HG02623 (cell line): ENCODE measurements around the gene POLG2.
"Not testable (repeated sequence)": the region's sequence is repeated elsewhere in the genome, so short reads cannot be mapped to it uniquely, and the experiment has no call there.

ENCODE experiments used
- ATAC-seq: cut with Tn5 transposase; IDR thresholded peaks from one replicate; pipeline ENCODE4 v1.9.1; 2021; ENCODE audit warnings: moderate library complexity; ENCODE audit not compliant: unreplicated experiment

Gene POLG2

DNA sequence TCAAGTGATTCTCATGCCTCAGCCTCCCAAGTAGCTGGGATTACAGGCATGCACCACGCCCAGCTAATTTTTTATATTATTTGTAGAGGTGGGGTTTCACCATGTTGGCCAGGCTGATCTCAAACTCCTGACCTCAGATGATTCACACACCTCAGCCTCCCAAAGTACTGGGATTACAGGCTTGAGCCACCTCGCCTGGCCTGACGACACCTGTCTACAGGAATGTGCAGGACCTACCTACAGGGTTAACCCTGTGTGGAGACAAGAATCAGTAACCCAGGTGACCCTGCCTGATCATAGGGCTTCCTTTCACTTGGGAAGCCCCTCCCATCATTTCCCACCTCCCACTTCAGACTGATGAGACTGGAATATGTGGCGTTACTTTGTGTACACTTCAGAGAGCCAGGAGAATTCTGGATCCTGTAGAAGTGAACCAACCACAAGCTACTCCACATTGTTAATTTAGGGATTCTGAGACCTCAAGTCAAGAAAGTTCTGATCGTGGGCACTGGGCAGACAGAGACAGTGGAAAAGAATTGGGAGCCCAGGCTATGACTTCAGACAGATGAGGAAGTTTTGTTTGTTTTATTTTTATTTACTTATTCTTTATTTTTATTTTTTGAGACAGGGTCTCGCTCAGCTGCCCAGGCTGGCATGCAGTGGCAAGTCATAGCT is 53.6 kb downstream of the POLG2 start:
- ATAC-seq = no peak

DNA sequence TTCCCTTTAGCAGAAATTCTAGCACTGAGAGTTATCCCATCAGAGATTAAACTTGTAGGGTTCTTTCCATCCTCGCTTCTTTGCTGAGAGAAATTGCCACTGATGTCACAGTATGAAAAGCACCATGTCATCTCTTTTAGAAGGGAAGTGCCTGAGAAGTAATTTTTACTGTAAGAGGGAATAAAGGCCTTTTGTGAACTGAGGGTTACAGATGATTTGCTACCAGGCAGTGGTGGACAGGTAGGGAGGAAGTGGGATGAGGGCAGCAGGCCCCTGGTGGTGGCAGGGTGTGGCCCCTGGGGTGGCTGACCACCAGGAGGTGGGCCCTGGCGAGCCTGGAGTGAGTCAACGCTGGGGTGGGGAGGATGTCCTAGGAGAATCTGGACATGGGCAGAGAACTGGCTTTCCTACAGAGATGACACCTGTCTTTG is 54.3 kb downstream of the POLG2 start:
- ATAC-seq = no peak

DNA sequence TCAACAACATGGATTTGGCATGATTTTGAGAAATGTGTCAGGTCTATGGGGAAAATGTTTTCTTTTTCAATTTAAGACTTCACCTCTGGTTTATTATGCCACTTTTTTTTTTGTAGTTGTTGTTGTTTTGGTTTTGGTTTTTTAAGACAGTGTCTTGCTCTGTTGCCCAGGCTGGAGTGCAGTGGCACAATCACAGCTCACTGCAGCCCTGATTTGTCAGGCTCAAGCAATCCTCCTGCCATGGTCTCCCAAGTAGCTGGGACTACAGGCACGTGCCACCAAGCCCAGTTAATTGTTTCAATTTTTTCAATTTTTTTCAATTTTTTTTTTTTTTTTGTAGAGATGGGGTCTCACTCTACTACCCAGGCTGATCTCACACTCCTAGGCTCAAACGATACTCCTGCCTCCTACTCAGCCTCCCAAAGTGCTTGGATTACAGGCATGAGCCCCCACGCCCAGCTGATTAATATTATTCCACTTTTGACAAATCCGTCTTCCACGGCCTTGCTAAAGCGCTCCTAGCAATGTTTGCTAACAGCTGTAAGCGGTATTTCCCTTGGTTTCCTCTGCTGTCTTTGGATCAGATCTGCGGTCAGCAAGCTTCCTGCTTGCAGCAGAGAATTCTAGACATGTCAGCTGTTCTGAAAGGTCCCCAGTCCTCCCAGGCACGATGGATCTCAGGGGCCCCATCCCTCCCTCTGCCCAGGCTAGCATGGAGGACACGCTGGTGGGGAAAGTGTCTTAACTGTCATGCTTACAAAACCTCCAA is 54.9 kb downstream of the POLG2 start:
- ATAC-seq = no peak

DNA sequence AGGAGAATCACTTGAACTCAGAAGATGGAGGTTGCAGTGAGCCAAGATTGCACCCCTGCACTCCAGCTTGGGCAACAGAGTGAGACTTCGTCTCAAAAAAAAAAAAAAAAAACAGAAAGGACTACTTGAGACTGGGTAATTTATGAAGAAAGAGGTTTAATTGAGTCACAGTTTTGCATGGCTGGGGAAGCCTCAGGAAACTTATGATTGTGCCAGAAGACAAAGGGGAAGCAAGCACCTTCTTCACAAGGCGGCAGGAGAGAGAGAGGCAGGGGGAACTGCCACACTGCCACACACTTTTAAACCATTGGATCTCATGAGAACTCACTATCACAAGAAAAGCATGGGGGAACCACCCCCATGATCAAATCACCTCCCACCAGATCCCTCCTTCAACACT is 56.9 kb downstream of the POLG2 start:
- ATAC-seq = no peak

DNA sequence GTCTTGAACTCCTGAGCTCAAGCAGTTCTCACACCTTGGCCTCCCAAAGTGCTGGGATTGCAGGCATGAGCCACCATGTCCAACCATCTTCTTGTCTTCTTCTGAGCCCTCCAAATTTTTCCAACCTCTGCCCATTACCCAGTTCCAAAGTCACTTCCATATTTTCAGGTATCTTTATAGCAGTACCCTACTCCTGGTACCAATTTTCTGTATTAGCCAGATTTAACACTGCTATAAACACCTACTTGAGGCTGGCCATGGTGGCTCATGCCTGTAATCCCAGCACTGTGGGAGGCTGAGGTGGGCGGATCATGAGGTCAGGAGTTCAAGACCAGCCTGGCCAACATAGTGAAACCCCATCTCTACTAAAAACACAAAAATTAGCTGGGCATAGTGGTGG is 57.3 kb downstream of the POLG2 start:
- not testable (repeated sequence) for ATAC-seq

DNA sequence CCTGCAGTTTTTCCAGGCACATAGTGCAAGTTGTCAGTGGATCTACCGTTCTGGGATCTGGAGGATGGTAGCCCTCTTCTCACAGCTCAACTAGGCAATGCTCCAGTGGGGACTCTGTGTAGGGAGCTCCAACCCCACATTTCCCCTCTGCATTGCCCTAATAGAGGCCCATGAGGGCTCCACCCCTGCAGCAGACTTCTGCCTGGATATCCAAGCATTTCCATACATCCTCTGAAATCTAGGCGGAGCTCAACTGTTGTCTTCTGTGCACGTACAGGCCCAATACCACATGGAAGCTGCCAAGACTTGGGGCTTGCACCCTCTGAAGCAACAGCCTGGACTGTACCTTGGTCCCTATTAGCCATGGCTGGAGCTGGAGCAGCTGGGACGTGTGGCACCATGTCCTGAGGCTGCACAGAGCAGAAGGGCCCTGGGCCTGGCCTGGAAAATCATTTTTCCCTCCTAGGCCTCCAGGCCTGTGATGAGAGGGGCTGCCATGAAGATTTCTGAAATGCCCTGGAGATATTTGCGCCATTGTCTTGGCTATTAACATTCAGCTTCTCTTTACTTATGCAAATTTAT is 58.8 kb downstream of the POLG2 start:
- ATAC-seq = no peak

DNA sequence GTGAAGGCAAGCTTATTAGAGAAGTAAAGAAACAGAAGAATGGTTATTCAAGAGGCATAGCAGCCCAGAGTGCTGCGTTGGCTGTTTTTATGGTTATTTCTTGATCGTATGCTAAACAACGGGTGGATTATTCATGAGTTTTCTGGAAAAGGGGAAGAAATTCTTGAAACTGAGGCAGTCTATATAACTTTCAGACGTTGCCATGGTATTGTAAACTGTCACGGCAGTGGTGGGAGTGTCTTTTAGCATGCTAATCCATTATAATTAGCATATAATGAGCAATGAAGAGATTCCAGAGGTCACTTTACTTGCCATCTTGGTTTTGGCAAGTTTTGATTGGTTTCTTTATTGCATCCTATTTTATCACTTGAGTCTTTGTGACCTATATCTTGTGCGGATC is 65.3 kb downstream of the POLG2 start:
- no peak for ATAC-seq

DNA sequence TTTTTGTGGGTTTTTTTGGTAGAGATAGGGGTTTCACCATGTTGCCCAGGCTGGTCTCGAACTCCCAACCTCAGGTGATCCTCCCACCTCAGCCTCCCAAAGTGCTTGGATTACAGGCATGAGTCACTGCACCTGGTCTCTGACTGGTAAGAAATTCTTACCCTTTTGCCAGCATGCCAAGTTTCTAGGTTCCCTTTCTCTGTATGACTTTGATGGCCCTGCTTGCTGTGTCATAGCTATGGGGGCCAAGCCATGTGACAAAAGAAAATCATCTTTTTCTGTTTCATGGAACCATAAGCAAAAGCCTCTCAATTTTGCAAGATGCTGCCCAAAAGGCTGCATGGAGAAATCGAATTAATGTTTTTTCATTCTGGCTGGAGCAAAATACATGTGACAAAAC is 66.8 kb downstream of the POLG2 start:
- ATAC-seq = not testable (repeated sequence)

DNA sequence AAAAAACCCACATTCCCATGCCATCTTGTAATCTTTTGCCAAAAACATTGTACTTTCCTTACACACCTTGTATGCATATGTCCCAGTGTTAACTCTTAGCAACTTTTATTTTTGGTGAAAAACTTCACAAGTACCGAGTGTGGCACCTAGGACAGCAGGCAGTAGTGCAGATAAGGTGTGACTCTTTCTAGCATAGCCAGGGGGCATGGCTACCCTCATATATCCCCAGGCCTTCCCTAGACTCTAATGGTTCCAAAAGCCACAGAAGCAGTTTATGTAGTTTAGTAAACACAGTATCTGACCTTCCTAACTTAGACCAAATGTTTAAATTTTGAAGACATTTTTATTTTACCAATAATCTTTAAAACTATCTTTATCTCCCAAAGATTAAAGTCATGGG is 68.4 kb downstream of the POLG2 start:
- no peak for ATAC-seq
